ENCODE results near the gene ZNF697. TPM values are rescaled to one million over a fixed set of nuclear protein-coding genes. Genes with fewer than 3 reads are reported as not detected.
A peak's percentile ranks its signal among the peaks of the same experiment; 100 is the strongest.

Gene ZNF697
- total and polyA plus RNA-seq, 9 donors: 3.0 to 9.1 (median 6.2) TPM

DNA sequence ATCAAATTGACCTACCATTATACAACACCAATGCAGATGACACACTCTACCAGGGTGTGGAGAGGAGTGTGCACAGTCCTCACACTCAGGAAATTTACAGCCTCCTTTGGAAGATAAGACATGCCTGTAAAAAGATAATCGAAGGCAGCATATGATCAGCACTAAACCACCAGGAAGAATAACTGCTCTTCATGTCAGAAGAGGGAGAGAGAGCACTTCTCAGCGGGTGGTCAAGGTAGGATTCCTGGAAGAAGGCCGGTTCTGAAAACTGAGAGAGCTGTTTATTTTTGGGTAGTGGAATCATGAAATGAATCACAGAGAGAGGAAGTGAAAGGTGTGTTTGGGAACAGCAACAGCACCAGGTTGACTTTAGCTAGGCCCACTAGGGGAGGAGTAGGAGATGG is 14.0 kb upstream of the ZNF697 start:
- Histone ChIP-seq H3K4me1 (ENCODE audit: insufficient read depth) (peaks cover 6% of the 10 kb centered on the region), H3K9me3 (no peaks in the 10 kb centered on the region), H3K36me3 (no peaks in the 10 kb centered on the region), H3K27me3 (no peaks in the 10 kb centered on the region), H3K4me3 (no peak overlapping the region), H3K27ac (no peak overlapping the region)
- DNase-seq: no peak
- 65 to 73% (median 72%) methylated on average over 3 of the region's 3 CpGs for WGBS, 3 donors
- no peak for TF ChIP-seq EP300 (IDR thresholded peaks at IDR 0.05)
- TF ChIP-seq, protein P1, sequence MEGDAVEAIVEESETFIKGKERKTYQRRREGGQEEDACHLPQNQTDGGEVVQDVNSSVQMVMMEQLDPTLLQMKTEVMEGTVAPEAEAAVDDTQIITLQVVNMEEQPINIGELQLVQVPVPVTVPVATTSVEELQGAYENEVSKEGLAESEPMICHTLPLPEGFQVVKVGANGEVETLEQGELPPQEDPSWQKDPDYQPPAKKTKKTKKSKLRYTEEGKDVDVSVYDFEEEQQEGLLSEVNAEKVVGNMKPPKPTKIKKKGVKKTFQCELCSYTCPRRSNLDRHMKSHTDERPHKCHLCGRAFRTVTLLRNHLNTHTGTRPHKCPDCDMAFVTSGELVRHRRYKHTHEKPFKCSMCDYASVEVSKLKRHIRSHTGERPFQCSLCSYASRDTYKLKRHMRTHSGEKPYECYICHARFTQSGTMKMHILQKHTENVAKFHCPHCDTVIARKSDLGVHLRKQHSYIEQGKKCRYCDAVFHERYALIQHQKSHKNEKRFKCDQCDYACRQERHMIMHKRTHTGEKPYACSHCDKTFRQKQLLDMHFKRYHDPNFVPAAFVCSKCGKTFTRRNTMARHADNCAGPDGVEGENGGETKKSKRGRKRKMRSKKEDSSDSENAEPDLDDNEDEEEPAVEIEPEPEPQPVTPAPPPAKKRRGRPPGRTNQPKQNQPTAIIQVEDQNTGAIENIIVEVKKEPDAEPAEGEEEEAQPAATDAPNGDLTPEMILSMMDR (IDR thresholded peaks at IDR 0.05): no peak
- intact Hi-C loops (cut with DNase I): loop anchor here (2.0 to 5.0 kb wide), 2 partner anchors 49 to 50 kb away; no protein-coding TSS in a partner anchor

DNA sequence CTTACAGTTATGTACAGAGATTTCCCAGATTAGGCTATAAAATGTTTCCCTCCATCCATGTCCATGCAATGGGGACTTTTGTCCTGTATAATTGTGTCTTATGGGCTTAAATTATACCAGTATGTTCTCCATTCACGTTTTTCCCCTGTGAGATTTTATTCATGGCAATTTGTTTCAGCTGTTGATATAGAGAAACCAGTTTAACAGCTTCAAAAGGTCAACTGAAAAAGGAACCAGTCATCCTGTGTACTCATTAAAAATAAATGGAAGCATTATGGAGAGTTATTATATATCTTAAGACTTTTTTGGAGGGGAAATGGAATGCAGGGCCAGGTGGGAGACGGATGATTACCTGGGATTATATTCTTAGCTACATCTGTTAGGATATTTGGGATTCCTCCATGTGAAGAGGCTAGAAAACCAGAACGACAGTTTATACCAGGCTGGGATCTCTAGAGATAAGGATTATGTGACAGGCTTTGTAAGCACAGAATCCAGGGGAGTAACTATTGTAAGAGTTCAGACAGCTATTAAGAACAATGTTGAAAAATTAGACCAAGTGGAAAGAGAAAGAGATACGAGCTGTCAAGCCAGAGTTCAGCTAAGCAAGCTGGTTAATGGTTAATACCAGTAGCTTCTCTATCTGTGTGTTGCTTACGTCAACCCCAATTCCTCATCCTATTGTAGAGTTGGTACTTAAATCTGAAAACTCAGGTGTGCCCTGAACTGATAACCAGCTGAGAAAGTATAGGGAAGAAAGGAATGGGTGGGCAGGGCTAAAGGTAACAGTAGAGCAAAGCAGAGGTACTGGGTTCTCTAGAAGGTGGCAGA is 12.4 kb upstream of the ZNF697 start:
- TF ChIP-seq EP300 (IDR thresholded peaks at IDR 0.05): no peak
- TF ChIP-seq, protein P1 (IDR thresholded peaks at IDR 0.05): no peak
- Histone ChIP-seq H3K27me3 (no peaks in the 10 kb centered on the region), H3K4me3 (no peak overlapping the region), H3K4me1 (ENCODE audit: insufficient read depth) (peaks cover 6% of the 10 kb centered on the region), H3K9me3 (no peaks in the 10 kb centered on the region), H3K36me3 (no peaks in the 10 kb centered on the region), H3K27ac (no peak overlapping the region)
- intact Hi-C loops (cut with DNase I): loop anchor here in 3 of 4 donors (5.0 kb wide), 1 partner anchor 48 kb away; no protein-coding TSS in a partner anchor
- 69 to 75% (median 70%) methylated on average over 5 of the region's 5 CpGs for WGBS, 3 donors
- DNase-seq: no peak

DNA sequence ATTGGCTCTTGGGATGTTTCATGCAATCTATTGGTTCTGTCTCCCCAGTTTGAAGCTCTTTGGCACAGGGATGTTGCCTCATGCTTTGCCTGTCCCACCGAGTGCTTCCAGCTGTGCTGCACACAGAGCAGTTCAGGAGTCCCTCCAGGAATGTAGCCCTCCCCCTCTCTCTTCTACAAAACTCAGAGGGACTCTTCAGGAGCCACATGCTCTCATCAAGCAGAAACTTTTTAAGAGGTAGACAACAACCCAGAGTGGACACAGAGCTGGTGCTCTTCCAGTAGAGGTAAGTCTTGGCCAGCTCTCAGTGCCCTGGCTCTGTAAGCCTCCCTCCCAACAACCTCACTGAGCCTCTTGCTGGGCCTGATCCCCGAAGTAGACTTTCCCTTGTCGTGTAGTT is 11.6 kb upstream of the ZNF697 start:
- H3K36me3 ChIP-seq: no peaks in the 10 kb centered on the region
- no peak for TF ChIP-seq EP300 (IDR thresholded peaks at IDR 0.05)
- TF ChIP-seq, protein P1 (IDR thresholded peaks at IDR 0.05): no peak
- no peak for TF ChIP-seq POLR2A (IDR thresholded peaks at IDR 0.05)
- H3K27me3 ChIP-seq: no peaks in the 10 kb centered on the region
- intact Hi-C loops (cut with DNase I): loop anchor here in 3 of 4 donors (5.0 kb wide), 2 partner anchors 47 to 442 kb away; no protein-coding TSS in a partner anchor
- H3K9me3 ChIP-seq: no peaks in the 10 kb centered on the region
- peaks cover 6% of the 10 kb centered on the region for H3K4me1 ChIP-seq (ENCODE audit: insufficient read depth)
- no peak overlapping the region for H3K4me3 ChIP-seq
- H3K27ac ChIP-seq: no peak overlapping the region
- peak; percentile 71 to 77 (median 73) for DNase-seq
- 9 to 19% (median 14%) methylated on average over 3 of the region's 3 CpGs for WGBS, 3 donors

DNA sequence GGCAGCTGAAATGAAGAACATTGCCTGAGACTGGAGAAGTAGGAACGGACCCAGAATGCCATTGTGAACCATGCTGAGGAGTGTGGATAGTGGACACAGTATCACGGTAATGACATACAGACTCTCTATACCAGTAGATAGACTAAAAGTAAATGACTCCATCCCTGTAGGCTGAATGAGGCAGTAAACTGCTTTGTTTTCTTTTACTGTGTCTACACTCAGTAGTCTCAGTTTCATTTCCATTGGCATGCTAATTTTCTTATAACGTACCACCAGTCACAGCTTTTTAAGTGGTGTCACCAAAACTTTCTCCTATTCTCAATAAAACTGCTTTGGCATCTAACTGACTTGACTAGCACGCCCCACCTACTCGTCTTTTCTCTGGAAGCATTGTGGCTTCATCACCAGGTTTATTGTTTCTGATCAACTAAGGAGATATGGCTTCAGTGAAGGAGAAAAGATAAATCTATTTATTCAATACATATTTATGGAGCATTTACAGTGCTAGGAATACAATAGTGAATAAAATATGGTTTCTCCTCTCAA is 8.4 kb upstream of the ZNF697 start:
- H3K9me3 ChIP-seq: no peaks in the 10 kb centered on the region
- 90 to 96% (median 95%) methylated on average over 5 of the region's 5 CpGs for WGBS, 3 donors
- H3K36me3 ChIP-seq: no peaks in the 10 kb centered on the region
- no peak for DNase-seq
- H3K27me3 ChIP-seq: no peaks in the 10 kb centered on the region
- no peak overlapping the region for H3K4me3 ChIP-seq
- no peak overlapping the region for H3K27ac ChIP-seq
- intact Hi-C loops (cut with DNase I): loop anchor here in 1 of 4 donors (5.0 kb wide), 1 partner anchor 439 kb away; no protein-coding TSS in a partner anchor
- no peak for TF ChIP-seq POLR2A (IDR thresholded peaks at IDR 0.05)
- peaks cover 12% of the 10 kb centered on the region for H3K4me1 ChIP-seq (ENCODE audit: insufficient read depth)

DNA sequence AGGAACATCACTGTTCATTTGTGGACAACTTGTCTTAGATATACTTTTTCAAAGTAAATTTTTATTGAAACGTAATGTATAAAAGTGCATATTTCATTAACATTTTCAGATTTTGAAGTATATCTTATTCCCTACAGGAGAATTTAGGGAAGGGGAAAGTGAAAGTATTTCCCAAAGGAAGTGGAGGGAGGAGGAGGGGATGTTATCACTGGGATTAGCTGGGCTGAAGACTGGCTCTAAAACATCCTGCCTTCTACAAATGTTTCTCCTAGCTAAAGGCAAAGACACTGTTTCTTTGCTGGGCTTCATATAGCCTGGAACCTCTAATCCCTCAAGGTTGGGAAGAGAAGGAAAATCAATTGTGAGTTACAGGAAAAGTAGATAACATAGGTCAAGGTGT is 7.1 kb upstream of the ZNF697 start:
- H3K36me3 ChIP-seq: no peaks in the 10 kb centered on the region
- H3K4me1 ChIP-seq (ENCODE audit: insufficient read depth): peaks cover 12% of the 10 kb centered on the region
- intact Hi-C loops (cut with DNase I): loop anchor here in 1 of 4 donors (5.0 kb wide), 1 partner anchor 438 kb away; no protein-coding TSS in a partner anchor
- H3K9me3 ChIP-seq: no peaks in the 10 kb centered on the region
- H3K27me3 ChIP-seq: no peaks in the 10 kb centered on the region
- 6 to 28% (median 10%) methylated on average over 1 of the region's 1 CpG for WGBS, 3 donors
- TF ChIP-seq EP300 (IDR thresholded peaks at IDR 0.05) (no peak), POLR2A (IDR thresholded peaks at IDR 0.05) (no peak)
- TF ChIP-seq, protein P1 (IDR thresholded peaks at IDR 0.05): no peak
- no peak overlapping the region for H3K4me3 ChIP-seq
- no peak for DNase-seq
- H3K27ac ChIP-seq: peak overlapping the region in 1 of 2 donors; percentile 24
